K562 (cell line): Measurements from ENCODE around the gene STING1. TPM values are rescaled to one million over a fixed set of nuclear protein-coding genes. Genes with fewer than 3 reads are reported as not detected.

Source experiments
- BDP1 ChIP-seq: IDR thresholded peaks from 3 replicates; pipeline ENCODE4 v1.6.1; 2011; ENCODE audit not compliant: insufficient read length, insufficient read depth
- CBFA2T3 ChIP-seq: fragments of 450-650 bp; IDR thresholded peaks from 2 replicates; pipeline ENCODE4 v1.6.1; 2017
- FOXK1 ChIP-seq: sonication (generic); formaldehyde crosslinking; IDR thresholded peaks from 2 replicates; pipeline ENCODE4 v1.8.0; 2022; ENCODE audit warnings: missing genetic modification reagents, mild to moderate bottlenecking, borderline replicate concordance
- KLF1 ChIP-seq: fragments of 450-650 bp; IDR thresholded peaks from 2 replicates; pipeline ENCODE4 v1.6.1; 2016; ENCODE audit warnings: missing genetic modification characterization, missing compliant biosample characterization
- MYC ChIP-seq, 2 experiments: fragments of 250-450 bp in 1 of 2; sonication (Bioruptor Pico) in 1 of 2; IDR thresholded peaks; 2 replicates each; pipeline versions ENCODE4 v1.5.1 to v1.6.1; 2012 to 2021; ENCODE audit warnings: low read depth in 2 of 2, borderline replicate concordance in 1 of 2, improper control_type of control experiment in 1 of 2, low read length in 1 of 2, mild to moderate bottlenecking in 1 of 2, moderate library complexity in 1 of 2
- PHF20 ChIP-seq: fragments of 450-650 bp; IDR thresholded peaks from 2 replicates; pipeline ENCODE4 v1.6.1; 2018; ENCODE audit not compliant: partially characterized antibody
- POLR2G ChIP-seq: fragments of 200-400 bp; formaldehyde crosslinking; IDR thresholded peaks from 2 replicates; pipeline ENCODE4 v1.6.1; 2017; ENCODE audit warnings: low read depth, mild to moderate bottlenecking, antibody characterized with exemption, low read length, moderate library complexity
- PRMT5 ChIP-seq: sonication (generic); formaldehyde crosslinking; IDR thresholded peaks from 2 replicates; pipeline ENCODE4 v1.5.0; 2020; ENCODE audit warnings: missing genetic modification reagents
- PTRF ChIP-seq: fragments of 450-650 bp; IDR thresholded peaks from 2 replicates; pipeline ENCODE4 v1.6.1; 2016; ENCODE audit warnings: mild to moderate bottlenecking, missing genetic modification characterization, missing compliant biosample characterization
- RBBP5 ChIP-seq: fragments of 200-600 bp; sonication (generic); IDR thresholded peaks from 2 replicates; pipeline ENCODE4 v1.6.1; 2012; ENCODE audit warnings: borderline replicate concordance, mild to moderate bottlenecking, low read length, control low read depth, inconsistent platforms; ENCODE audit not compliant: insufficient read depth, poor library complexity, severe bottlenecking
- SIN3A ChIP-seq, 2 experiments: fragments of 150-350 bp in 1 of 2; IDR thresholded peaks; 2 replicates each; pipeline ENCODE4 v1.6.1; 2011 to 2016; ENCODE audit warnings: borderline replicate concordance in 2 of 2, low read depth in 2 of 2, low read length in 2 of 2, mild to moderate bottlenecking in 2 of 2, moderate library complexity in 2 of 2; ENCODE audit not compliant: control insufficient read depth in 1 of 2
- TFAM ChIP-seq: fragments of 250-450 bp; sonication (Bioruptor Pico); conservative IDR thresholded peaks from 2 replicates; pipeline ENCODE4 v1.5.0; 2021; ENCODE audit warnings: mild to moderate bottlenecking, moderate library complexity
- YBX1 ChIP-seq: fragments of 450-650 bp; IDR thresholded peaks from 2 replicates; pipeline ENCODE4 v1.7.1; 2016; ENCODE audit warnings: mild to moderate bottlenecking
- ZFP30 ChIP-seq: fragments of 250-450 bp; sonication (Bioruptor Pico); IDR thresholded peaks from 2 replicates; pipeline ENCODE4 v1.8.0; 2022; ENCODE audit warnings: moderate library complexity, mild to moderate bottlenecking, inconsistent platforms, borderline replicate concordance
- ZNF232 ChIP-seq: sonication (generic); formaldehyde crosslinking; IDR thresholded peaks from 2 replicates; pipeline ENCODE4 v1.8.0; 2022; ENCODE audit warnings: mild to moderate bottlenecking, missing genetic modification reagents
- ZNF384 ChIP-seq: IDR thresholded peaks from 2 replicates; pipeline ENCODE4 v1.6.1; 2012; ENCODE audit warnings: low read depth, low read length, improper control_type of control experiment
- ZNF76 ChIP-seq: fragments of 250-450 bp; sonication (Bioruptor Pico); IDR thresholded peaks from 2 replicates; pipeline ENCODE4 v1.4.0; 2020; ENCODE audit warnings: mild to moderate bottlenecking, moderate library complexity, borderline replicate concordance
- polyA plus RNA-seq, 8 experiments: library from polyadenylated mRNA; depleted of rRNA in 4 of 8; stranded (reverse) in 5 of 8; unstranded in 3 of 8; fragments of >200 nt; fragmentation: Nextera tagmentation in 2 of 8; fragmentation: Illumina TruSeq in 1 of 8; extraction: Ambion mirVana in 2 of 8; extraction: Trizol in 1 of 8; gene quantifications; 2 replicates each; pipeline versions ENCODE4 v1.2.1 to v1.2.3, GENCODE V29; 2011 to 2014; ENCODE audit warnings: inconsistent platforms in 1 of 8, missing spikeins in 1 of 8
- total RNA-seq, 7 experiments: library from RNA; depleted of rRNA in 6 of 7; stranded (reverse); fragments of >200 nt in 6 of 7; fragmentation: Illumina TruSeq in 2 of 7; extraction: Trizol in 2 of 7; gene quantifications; 2 replicates each; pipeline versions ENCODE4 v1.2.1 to v1.2.3, GENCODE V29; 2011 to 2021; ENCODE audit warnings: low replicate concordance in 1 of 7
- TF ChIP-seq, protein P1 (sequence below): sonication (generic); formaldehyde crosslinking; IDR thresholded peaks from 2 replicates; pipeline ENCODE4 v1.8.1; 2023; ENCODE audit warnings: mild to moderate bottlenecking, missing genetic modification reagents
- TF ChIP-seq, protein P2 (sequence below): sonication (generic); formaldehyde crosslinking; IDR thresholded peaks from 2 replicates; pipeline ENCODE4 v1.8.0; 2022; ENCODE audit warnings: missing genetic modification reagents, mild to moderate bottlenecking, moderate library complexity, borderline replicate concordance
- TF ChIP-seq, protein P3 (sequence below), 2 experiments: fragments of 450-650 bp in 1 of 2; sonication (generic) in 1 of 2; formaldehyde crosslinking; conservative IDR thresholded peaks; 2 replicates each; pipeline versions ENCODE4 v1.4.0 to v1.8.1; 2020 to 2022; ENCODE audit warnings: mild to moderate bottlenecking in 1 of 2, missing genetic modification reagents in 1 of 2
- TF ChIP-seq, protein P4 (sequence below): fragments of 250-450 bp; sonication (Bioruptor Pico); IDR thresholded peaks from 2 replicates; pipeline ENCODE4 v1.4.0; 2020; ENCODE audit warnings: mild to moderate bottlenecking

STING1 gene
- total and polyA plus RNA-seq, 9 of the 15 experiments (the other 6 are each of a cell fraction or from before 2014, with no cell fraction given): 20.8 to 69.1 (median 44.7) TPM

DNA sequence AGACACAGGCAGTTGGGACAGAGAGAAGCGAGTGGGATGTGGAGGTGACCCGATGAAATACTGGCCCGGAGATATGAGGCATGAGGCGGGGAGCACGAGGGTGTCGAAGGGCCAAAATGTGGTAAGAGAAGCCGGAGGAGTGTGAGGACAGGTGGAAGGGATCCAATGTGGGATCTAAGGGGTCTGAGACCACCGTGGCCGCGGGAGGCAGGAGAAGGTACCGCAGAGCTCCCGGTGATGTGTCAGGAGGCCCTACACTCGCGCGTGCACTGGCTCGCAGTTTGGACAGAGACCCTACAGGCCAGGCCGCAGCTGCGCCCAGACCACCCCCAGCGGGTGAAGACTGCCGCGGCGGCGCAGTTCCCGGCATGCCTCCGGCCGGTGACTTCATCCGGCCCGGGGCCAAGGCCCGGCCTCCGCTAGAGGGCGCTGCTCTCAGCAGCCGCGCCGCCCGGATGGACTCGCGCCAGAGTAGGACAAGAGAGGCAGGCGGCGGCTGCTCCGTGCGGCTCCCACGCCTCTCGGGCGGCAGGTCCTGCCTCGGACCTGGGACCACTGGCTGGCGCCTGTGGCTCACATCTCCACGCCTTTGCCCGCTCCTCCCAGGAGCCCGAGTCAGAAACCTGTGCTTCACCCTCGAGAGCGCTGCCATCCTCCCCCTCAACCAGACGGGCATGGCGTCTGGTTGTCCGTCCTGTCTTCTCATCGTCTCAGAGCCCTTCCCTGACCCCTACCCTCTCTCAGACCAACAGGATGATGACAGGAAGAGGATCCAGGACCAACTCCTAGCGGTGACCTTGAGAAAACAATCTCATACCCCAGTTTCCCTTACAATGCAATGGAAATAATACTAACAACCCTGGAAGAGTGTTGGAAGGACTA lies 35.4 kb upstream of the STING1 start (continued):
- TF ChIP-seq, protein P1, sequence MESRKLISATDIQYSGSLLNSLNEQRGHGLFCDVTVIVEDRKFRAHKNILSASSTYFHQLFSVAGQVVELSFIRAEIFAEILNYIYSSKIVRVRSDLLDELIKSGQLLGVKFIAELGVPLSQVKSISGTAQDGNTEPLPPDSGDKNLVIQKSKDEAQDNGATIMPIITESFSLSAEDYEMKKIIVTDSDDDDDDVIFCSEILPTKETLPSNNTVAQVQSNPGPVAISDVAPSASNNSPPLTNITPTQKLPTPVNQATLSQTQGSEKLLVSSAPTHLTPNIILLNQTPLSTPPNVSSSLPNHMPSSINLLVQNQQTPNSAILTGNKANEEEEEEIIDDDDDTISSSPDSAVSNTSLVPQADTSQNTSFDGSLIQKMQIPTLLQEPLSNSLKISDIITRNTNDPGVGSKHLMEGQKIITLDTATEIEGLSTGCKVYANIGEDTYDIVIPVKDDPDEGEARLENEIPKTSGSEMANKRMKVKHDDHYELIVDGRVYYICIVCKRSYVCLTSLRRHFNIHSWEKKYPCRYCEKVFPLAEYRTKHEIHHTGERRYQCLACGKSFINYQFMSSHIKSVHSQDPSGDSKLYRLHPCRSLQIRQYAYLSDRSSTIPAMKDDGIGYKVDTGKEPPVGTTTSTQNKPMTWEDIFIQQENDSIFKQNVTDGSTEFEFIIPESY: peak; percentile 79
- peak; percentile 54; the same call in 1 of the 2 replicates for TF ChIP-seq PRMT5
- peak; percentile 14; the same call in 1 of the 2 replicates for TF ChIP-seq CBFA2T3
- TF ChIP-seq, protein P2, sequence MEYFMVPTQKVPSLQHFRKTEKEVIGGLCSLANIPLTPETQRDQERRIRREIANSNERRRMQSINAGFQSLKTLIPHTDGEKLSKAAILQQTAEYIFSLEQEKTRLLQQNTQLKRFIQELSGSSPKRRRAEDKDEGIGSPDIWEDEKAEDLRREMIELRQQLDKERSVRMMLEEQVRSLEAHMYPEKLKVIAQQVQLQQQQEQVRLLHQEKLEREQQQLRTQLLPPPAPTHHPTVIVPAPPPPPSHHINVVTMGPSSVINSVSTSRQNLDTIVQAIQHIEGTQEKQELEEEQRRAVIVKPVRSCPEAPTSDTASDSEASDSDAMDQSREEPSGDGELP (CRISPR knock-in tag): peak; percentile 94
- no peak for TF ChIP-seq ZFP30 (CRISPR knock-in tag)
- no peak for TF ChIP-seq PTRF (tag)
- peak; percentile 45; the same call in 1 of the 2 replicates for TF ChIP-seq KLF1 (tag)
- TF ChIP-seq FOXK1: no peak
- TF ChIP-seq, protein P3, sequence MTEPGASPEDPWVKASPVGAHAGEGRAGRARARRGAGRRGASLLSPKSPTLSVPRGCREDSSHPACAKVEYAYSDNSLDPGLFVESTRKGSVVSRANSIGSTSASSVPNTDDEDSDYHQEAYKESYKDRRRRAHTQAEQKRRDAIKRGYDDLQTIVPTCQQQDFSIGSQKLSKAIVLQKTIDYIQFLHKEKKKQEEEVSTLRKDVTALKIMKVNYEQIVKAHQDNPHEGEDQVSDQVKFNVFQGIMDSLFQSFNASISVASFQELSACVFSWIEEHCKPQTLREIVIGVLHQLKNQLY (CRISPR knock-in tag; conservative IDR thresholded peaks at IDR 0.05): no peak
- no peak for TF ChIP-seq YBX1
- TF ChIP-seq PHF20: peak; percentile 92
- TF ChIP-seq, protein P4, sequence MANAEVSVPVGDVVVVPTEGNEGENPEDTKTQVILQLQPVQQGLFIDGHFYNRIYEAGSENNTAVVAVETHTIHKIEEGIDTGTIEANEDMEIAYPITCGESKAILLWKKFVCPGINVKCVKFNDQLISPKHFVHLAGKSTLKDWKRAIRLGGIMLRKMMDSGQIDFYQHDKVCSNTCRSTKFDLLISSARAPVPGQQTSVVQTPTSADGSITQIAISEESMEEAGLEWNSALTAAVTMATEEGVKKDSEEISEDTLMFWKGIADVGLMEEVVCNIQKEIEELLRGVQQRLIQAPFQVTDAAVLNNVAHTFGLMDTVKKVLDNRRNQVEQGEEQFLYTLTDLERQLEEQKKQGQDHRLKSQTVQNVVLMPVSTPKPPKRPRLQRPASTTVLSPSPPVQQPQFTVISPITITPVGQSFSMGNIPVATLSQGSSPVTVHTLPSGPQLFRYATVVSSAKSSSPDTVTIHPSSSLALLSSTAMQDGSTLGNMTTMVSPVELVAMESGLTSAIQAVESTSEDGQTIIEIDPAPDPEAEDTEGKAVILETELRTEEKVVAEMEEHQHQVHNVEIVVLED (CRISPR knock-in tag): peak; percentile 51
- TF ChIP-seq ZNF232: no peak; the same call in 1 of the 2 replicates
- TF ChIP-seq RBBP5: peak; percentile 74
- TF ChIP-seq ZNF384: peak; percentile 54
- peak; percentile 83; the same call in 1 of the 2 replicates for TF ChIP-seq ZNF76 (CRISPR knock-in tag)
- peak; percentile 97 for TF ChIP-seq POLR2G
- no peak for TF ChIP-seq TFAM (CRISPR knock-in tag)
- TF ChIP-seq BDP1: no peak
- TF ChIP-seq MYC (IDR thresholded peaks at IDR 0.05; ENCODE audit: low read depth, low read length): peak; percentile 92
- TF ChIP-seq MYC (CRISPR knock-in tag; IDR thresholded peaks at IDR 0.05; ENCODE audit: borderline replicate concordance, low read depth): peak; percentile 81; the same call in 1 of the 2 replicates
- no peak; a peak in 1 of 4 replicates for TF ChIP-seq SIN3A (IDR thresholded peaks at IDR 0.05; ENCODE audit: borderline replicate concordance in 2 of 2, control insufficient read depth in 1 of 2, low read depth in 2 of 2, low read length in 2 of 2)
